ENCODE measurements around the gene ZBTB46. TPM values are rescaled to one million over a fixed set of nuclear protein-coding genes. Genes with fewer than 3 reads are reported as not detected.

Gene ZBTB46
- total RNA-seq, 4 donors from 2014 or later: 11.1 to 65.3 (median 17.8) TPM

GRCh38 chr20:63758152-63758551, 72.9 kb downstream of the ZBTB46 start:
- ATAC-seq (ENCODE audit: low FRiP score): no peak
- TF ChIP-seq CTCF (IDR thresholded peaks at IDR 0.05): no peak
- no peak for DNase-seq (ENCODE audit: low spot score)

GRCh38 chr20:63756648-63756991, 74.4 kb downstream of the ZBTB46 start:
- DNase-seq (ENCODE audit: low spot score) (no peak), ATAC-seq (ENCODE audit: low FRiP score) (no peak)
- TF ChIP-seq CTCF (IDR thresholded peaks at IDR 0.05): no peak

GRCh38 chr20:63755933-63756647, 75.0 kb downstream of the ZBTB46 start:
- DNase-seq (ENCODE audit: low spot score) (no peak), ATAC-seq (ENCODE audit: low FRiP score) (no peak)
- TF ChIP-seq CTCF (IDR thresholded peaks at IDR 0.05): no peak

GRCh38 chr20:63754008-63754407, 77.1 kb downstream of the ZBTB46 start:
- no peak for DNase-seq (ENCODE audit: low spot score)
- TF ChIP-seq CTCF (IDR thresholded peaks at IDR 0.05): no peak
- ATAC-seq (ENCODE audit: low FRiP score): no peak

GRCh38 chr20:63753381-63753780, 77.7 kb downstream of the ZBTB46 start:
- ATAC-seq (ENCODE audit: low FRiP score): no peak

GRCh38 chr20:63752411-63753101, 78.5 kb downstream of the ZBTB46 start:
- DNase-seq (ENCODE audit: low spot score) (no peak), ATAC-seq (ENCODE audit: low FRiP score) (no peak)
- TF ChIP-seq CTCF (IDR thresholded peaks at IDR 0.05): no peak

More at GRCh38 chr20:63753381-63753780, 77.7 kb downstream of the ZBTB46 start:
- no peak for TF ChIP-seq CTCF (IDR thresholded peaks at IDR 0.05)
- no peak for DNase-seq (ENCODE audit: low spot score)
